GM12892 (cell line): Measurements from ENCODE around the gene FXYD3.

ENCODE experiments used
- POLR2A ChIP-seq: IDR thresholded peaks from 2 replicates; pipeline ENCODE4 v1.6.1; 2011; ENCODE audit warnings: low read depth, low read length, control low read depth
- POLR2AphosphoS5 ChIP-seq: IDR thresholded peaks from 2 replicates; pipeline ENCODE4 v1.6.1; 2011; ENCODE audit warnings: low read depth, low read length, control low read depth

- TF ChIP-seq POLR2AphosphoS5 (no peak), POLR2A (no peak)
Observed at GRCh38 chr19:35106291-35106583, 9.4 kb upstream of the FXYD3 start.
